GM12891 (cell line): ENCODE results near the gene NPY.

Experiments used
- PAX5 ChIP-seq: IDR thresholded peaks from 2 replicates; pipeline ENCODE4 v1.6.1; 2011; ENCODE audit warnings: low read length, moderate library complexity, mild to moderate bottlenecking; ENCODE audit not compliant: insufficient read depth, severe bottlenecking
- POLR2A ChIP-seq: IDR thresholded peaks from 2 replicates; pipeline ENCODE4 v1.6.1; 2011; ENCODE audit warnings: low read depth, low read length, control low read depth
- POLR2AphosphoS5 ChIP-seq: IDR thresholded peaks from 2 replicates; pipeline ENCODE4 v1.6.1; 2011; ENCODE audit warnings: low read depth, low read length, control low read depth
- SPI1 ChIP-seq: IDR thresholded peaks from 2 replicates; pipeline ENCODE4 v1.6.1; 2011; ENCODE audit warnings: low read depth, low read length, control low read depth
- TAF1 ChIP-seq: IDR thresholded peaks from 2 replicates; pipeline ENCODE4 v1.6.1; 2011; ENCODE audit warnings: low read depth, low read length, control low read depth

GRCh38 chr7:24283554-24283896 is 465 bp upstream of the NPY start:
- TF ChIP-seq TAF1 (no peak), POLR2AphosphoS5 (no peak), POLR2A (no peak), SPI1 (no peak), PAX5 (no peak)
